WTC11 (cell line): ENCODE data around the gene ZDHHC8. TPM values are rescaled to one million over a fixed set of nuclear protein-coding genes. Genes with fewer than 3 reads are reported as not detected.

Experiments used
- ATAC-seq: fragments of 200-7000 bp; cut with Tn5 transposase; 2 replicates; pipeline ENCODE4 v1.10.0; 2021; ENCODE audit warnings: mild to moderate bottlenecking, moderate library complexity
- CTCF ChIA-PET: fragments of 300-600 bp; sonication (Branson Sonifier 250); formaldehyde crosslinking; loops from one replicate; lab custom pipeline; 2021; ENCODE audit warnings: antibody characterized with exemption; lab: Charles Lee
- POLR2A ChIA-PET: fragments of 350-600 bp; sonication (Branson Sonifier 250); formaldehyde crosslinking; loops from one replicate; lab custom pipeline; 2021; ENCODE audit warnings: antibody characterized with exemption; lab: Charles Lee
- DNase-seq: peaks from one replicate; pipeline ENCODE4 v3.0.0; 2021; ENCODE audit warnings: low spot score
- H3K27ac Mint-ChIP-seq: 2 replicates; pipeline ENCODE4 v1.8.0; 2021; ENCODE audit warnings: mixed read lengths
- H3K27me3 Mint-ChIP-seq: 2 replicates; pipeline ENCODE4 v1.8.0; 2021; ENCODE audit warnings: low read depth, mild to moderate bottlenecking, moderate library complexity, mixed read lengths
- H3K36me3 Mint-ChIP-seq: 2 replicates; pipeline ENCODE4 v1.8.0; 2021; ENCODE audit warnings: mixed read lengths
- H3K4me1 Mint-ChIP-seq: 2 replicates; pipeline ENCODE4 v1.8.0; 2022; ENCODE audit warnings: mixed read lengths
- H3K4me3 Mint-ChIP-seq: 2 replicates; pipeline ENCODE4 v1.8.0; 2021; ENCODE audit warnings: mild to moderate bottlenecking, moderate library complexity, mixed read lengths
- H3K9me3 Mint-ChIP-seq: 2 replicates; pipeline ENCODE4 v1.8.0; 2021; ENCODE audit warnings: mixed read lengths
- ARID4B ChIP-seq: sonication (generic); formaldehyde crosslinking; IDR thresholded peaks from 2 replicates; pipeline ENCODE4 v1.8.0; 2023; ENCODE audit warnings: missing genetic modification reagents, mild to moderate bottlenecking, borderline replicate concordance
- CREM ChIP-seq: sonication (generic); formaldehyde crosslinking; IDR thresholded peaks from 2 replicates; pipeline ENCODE4 v1.8.1; 2022; ENCODE audit warnings: mild to moderate bottlenecking, missing genetic modification reagents, moderate library complexity
- ERG ChIP-seq: fragments of 250-450 bp; sonication (Bioruptor Pico); IDR thresholded peaks from 2 replicates; pipeline ENCODE4 v1.8.0; 2021; ENCODE audit warnings: mild to moderate bottlenecking
- FOXJ3 ChIP-seq: sonication (generic); formaldehyde crosslinking; IDR thresholded peaks from 2 replicates; pipeline ENCODE4 v1.9.0; 2021; ENCODE audit warnings: missing genetic modification reagents, mild to moderate bottlenecking, borderline replicate concordance
- FOXK1 ChIP-seq: sonication (generic); formaldehyde crosslinking; IDR thresholded peaks from 2 replicates; pipeline ENCODE4 v1.8.0; 2022; ENCODE audit warnings: mild to moderate bottlenecking, moderate library complexity, missing genetic modification reagents
- FOXP1 ChIP-seq: sonication (generic); formaldehyde crosslinking; IDR thresholded peaks from 2 replicates; pipeline ENCODE4 v1.8.0; 2022; ENCODE audit warnings: missing genetic modification reagents, mild to moderate bottlenecking, moderate library complexity, borderline replicate concordance
- PRRX2 ChIP-seq: fragments of 250-450 bp; sonication (Bioruptor Pico); IDR thresholded peaks from 2 replicates; pipeline ENCODE4 v1.8.0; 2021; ENCODE audit warnings: mild to moderate bottlenecking
- RELA ChIP-seq: sonication (generic); formaldehyde crosslinking; IDR thresholded peaks from 2 replicates; pipeline ENCODE4 v1.8.1; 2022; ENCODE audit warnings: missing genetic modification reagents, mild to moderate bottlenecking, borderline replicate concordance
- SP1 ChIP-seq: sonication (generic); formaldehyde crosslinking; conservative IDR thresholded peaks from 2 replicates; pipeline ENCODE4 v1.8.1; 2022; ENCODE audit warnings: missing genetic modification reagents
- ZNF121 ChIP-seq: sonication (generic); formaldehyde crosslinking; IDR thresholded peaks from 2 replicates; pipeline ENCODE4 v1.8.0; 2023; ENCODE audit warnings: missing genetic modification reagents
- ZNF396 ChIP-seq: fragments of 250-450 bp; sonication (Bioruptor Pico); IDR thresholded peaks from 2 replicates; pipeline ENCODE4 v1.8.0; 2021; ENCODE audit warnings: mild to moderate bottlenecking, moderate library complexity, borderline replicate concordance
- ZNF416 ChIP-seq: fragments of 250-450 bp; sonication (Bioruptor Pico); IDR thresholded peaks from 2 replicates; pipeline ENCODE4 v1.9.0; 2021; ENCODE audit warnings: mild to moderate bottlenecking, inconsistent platforms
- ZNF423 ChIP-seq: fragments of 250-450 bp; sonication (Bioruptor Pico); IDR thresholded peaks from 2 replicates; pipeline ENCODE4 v2.1.2; 2022; ENCODE audit warnings: mild to moderate bottlenecking, moderate library complexity
- ZNF671 ChIP-seq: fragments of 250-450 bp; sonication (Bioruptor Pico); IDR thresholded peaks from 2 replicates; pipeline ENCODE4 v1.8.0; 2021; ENCODE audit warnings: mild to moderate bottlenecking
- total RNA-seq: library from RNA; stranded (reverse); gene quantifications from 3 replicates; pipeline ENCODE4 v1.2.3, GENCODE V29; 2021
- TF ChIP-seq, protein P1 (sequence below): sonication (generic); formaldehyde crosslinking; conservative IDR thresholded peaks from 2 replicates; pipeline ENCODE4 v1.8.1; 2023; ENCODE audit warnings: mild to moderate bottlenecking, low read depth, missing genetic modification reagents, moderate library complexity
- TF ChIP-seq, protein P2 (sequence below): sonication (generic); formaldehyde crosslinking; IDR thresholded peaks from 2 replicates; pipeline ENCODE4 v1.8.1; 2023; ENCODE audit warnings: mild to moderate bottlenecking, missing genetic modification reagents, borderline replicate concordance

The ZDHHC8 gene
- total RNA-seq, 1 experiment from 2014 or later, result 79.7 TPM

- ChIA-PET POLR2A (interaction anchor here (1.1 to 1.5 kb wide), 2 partner anchors 12 to 171 kb away, joined by 3 to 6 read pairs; partner anchors contain the start of genes RANBP1 and TRMT2A), CTCF (no interaction called here)
- no peak for ATAC-seq
- DNase-seq, result no peak
- H3K36me3 Mint-ChIP-seq, result peaks cover 35% of the 10 kb centered on the region
- TF ChIP-seq ZNF671 (CRISPR knock-in tag) (peak; percentile 47; the same call in 1 of the 2 replicates), ERG (CRISPR knock-in tag) (0 out of 2 replicates have a peak, but pooled peaks have one; percentile 9), ZNF121 (CRISPR knock-in tag) (0 out of 2 replicates have a peak, but pooled peaks have one; percentile 21), ARID4B (CRISPR knock-in tag) (no peak)
- no peak overlapping the region for H3K4me3 Mint-ChIP-seq
- peak overlapping the region; percentile 61 for H3K27ac Mint-ChIP-seq
- no peaks in the 10 kb centered on the region for H3K9me3 Mint-ChIP-seq
- 0 out of 2 replicates have a peak, but pooled peaks cover 6% of the 10 kb centered on the region for H3K4me1 Mint-ChIP-seq
- H3K27me3 Mint-ChIP-seq, result no peaks in the 10 kb centered on the region
Measured at GRCh38 chr22:20127869-20128618, 3.6 kb upstream of the ZDHHC8 start.

GRCh38 chr22:20128619-20128901 is 3.0 kb upstream of the ZDHHC8 start:
- no peak overlapping the region for H3K4me3 Mint-ChIP-seq
- ChIA-PET POLR2A (interaction anchor here (0.7 to 1.5 kb wide), 3 partner anchors 11 to 171 kb away, joined by 3 to 6 read pairs (median 3); partner anchors contain the start of genes RANBP1 and TRMT2A), CTCF (no interaction called here)
- H3K4me1 Mint-ChIP-seq, result 0 out of 2 replicates have a peak, but pooled peaks cover 6% of the 10 kb centered on the region
- H3K9me3 Mint-ChIP-seq, result no peaks in the 10 kb centered on the region
- no peak for ATAC-seq
- H3K27me3 Mint-ChIP-seq, result no peaks in the 10 kb centered on the region
- H3K36me3 Mint-ChIP-seq, result peaks cover 35% of the 10 kb centered on the region
- H3K27ac Mint-ChIP-seq, result peak overlapping the region; percentile 85
- TF ChIP-seq CREM (CRISPR knock-in tag) (0 out of 2 replicates have a peak, but pooled peaks have one; percentile 15), FOXJ3 (CRISPR knock-in tag) (no peak)
- TF ChIP-seq, protein P1, sequence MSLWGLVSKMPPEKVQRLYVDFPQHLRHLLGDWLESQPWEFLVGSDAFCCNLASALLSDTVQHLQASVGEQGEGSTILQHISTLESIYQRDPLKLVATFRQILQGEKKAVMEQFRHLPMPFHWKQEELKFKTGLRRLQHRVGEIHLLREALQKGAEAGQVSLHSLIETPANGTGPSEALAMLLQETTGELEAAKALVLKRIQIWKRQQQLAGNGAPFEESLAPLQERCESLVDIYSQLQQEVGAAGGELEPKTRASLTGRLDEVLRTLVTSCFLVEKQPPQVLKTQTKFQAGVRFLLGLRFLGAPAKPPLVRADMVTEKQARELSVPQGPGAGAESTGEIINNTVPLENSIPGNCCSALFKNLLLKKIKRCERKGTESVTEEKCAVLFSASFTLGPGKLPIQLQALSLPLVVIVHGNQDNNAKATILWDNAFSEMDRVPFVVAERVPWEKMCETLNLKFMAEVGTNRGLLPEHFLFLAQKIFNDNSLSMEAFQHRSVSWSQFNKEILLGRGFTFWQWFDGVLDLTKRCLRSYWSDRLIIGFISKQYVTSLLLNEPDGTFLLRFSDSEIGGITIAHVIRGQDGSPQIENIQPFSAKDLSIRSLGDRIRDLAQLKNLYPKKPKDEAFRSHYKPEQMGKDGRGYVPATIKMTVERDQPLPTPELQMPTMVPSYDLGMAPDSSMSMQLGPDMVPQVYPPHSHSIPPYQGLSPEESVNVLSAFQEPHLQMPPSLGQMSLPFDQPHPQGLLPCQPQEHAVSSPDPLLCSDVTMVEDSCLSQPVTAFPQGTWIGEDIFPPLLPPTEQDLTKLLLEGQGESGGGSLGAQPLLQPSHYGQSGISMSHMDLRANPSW (CRISPR knock-in tag), result no peak
- TF ChIP-seq, all 79 proteins: peak for 1
- no peak for DNase-seq

DNA sequence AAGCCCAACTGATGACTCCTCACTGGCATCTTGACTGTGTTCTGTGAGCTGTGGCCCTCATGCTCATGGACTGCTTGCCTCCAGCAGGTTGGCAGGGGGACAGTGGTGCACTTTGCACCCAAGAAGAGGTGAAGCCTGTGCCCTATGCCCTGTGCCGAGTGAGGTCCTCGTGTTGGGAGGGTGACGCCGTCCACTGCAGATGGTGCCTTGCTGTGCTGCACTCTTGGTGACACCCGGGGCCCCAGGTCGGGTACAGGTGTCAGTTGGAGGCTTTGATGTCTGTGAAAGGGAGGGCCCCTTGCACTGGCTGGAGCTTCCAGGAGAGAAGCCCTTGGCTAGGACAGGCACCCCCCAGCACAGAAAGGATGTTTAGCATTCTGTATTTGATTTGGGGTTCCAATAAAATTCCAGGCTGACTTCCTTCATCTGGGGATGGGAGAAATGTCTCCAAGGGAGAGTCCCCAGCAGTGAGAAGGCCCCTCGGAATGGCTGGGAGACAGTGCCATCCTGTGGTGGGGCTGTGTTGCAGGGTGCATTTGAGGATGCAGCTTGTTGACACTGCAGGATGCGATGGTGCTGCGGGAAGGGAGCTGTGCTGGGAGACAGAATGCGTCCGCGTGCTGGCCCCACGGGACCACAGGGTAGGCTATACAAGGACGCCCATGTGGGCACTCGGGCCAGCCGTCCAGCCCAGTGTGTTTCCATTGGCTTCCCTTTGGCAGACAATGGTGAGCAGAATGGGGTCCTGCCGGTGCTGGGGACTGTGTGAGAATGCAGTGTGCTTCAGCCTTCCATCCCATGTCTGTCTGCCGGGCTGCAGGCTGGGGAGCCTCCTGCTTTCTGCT is 2.5 kb upstream of the ZDHHC8 start:
- Mint-ChIP-seq H3K27ac (peak overlapping the region; percentile 85), H3K4me1 (0 out of 2 replicates have a peak, but pooled peaks cover 6% of the 10 kb centered on the region), H3K27me3 (no peaks in the 10 kb centered on the region), H3K4me3 (no peak overlapping the region), H3K36me3 (peaks cover 32% of the 10 kb centered on the region), H3K9me3 (no peaks in the 10 kb centered on the region)
- DNase-seq (peak; percentile 65), ATAC-seq (peak; percentile 24)
- CTCF ChIA-PET, result interaction anchor here (0.7 to 2.5 kb wide), 6 partner anchors 25 to 170 kb away, joined by 3 to 13 read pairs (median 4); partner anchors contain the start of gene DGCR8
- POLR2A ChIA-PET, result interaction anchor here (0.7 to 1.5 kb wide), 3 partner anchors 11 to 102 kb away, joined by 3 to 6 read pairs (median 3); partner anchors contain the start of genes RANBP1 and TRMT2A
- no peak for TF ChIP-seq ZNF423 (CRISPR knock-in tag)
- no peak for TF ChIP-seq ZNF396 (CRISPR knock-in tag)
- 0 out of 2 replicates have a peak, but pooled peaks have one; percentile 40 for TF ChIP-seq SP1 (CRISPR knock-in tag)
- peak; percentile 81 for TF ChIP-seq PRRX2 (CRISPR knock-in tag)
- TF ChIP-seq, protein P2, sequence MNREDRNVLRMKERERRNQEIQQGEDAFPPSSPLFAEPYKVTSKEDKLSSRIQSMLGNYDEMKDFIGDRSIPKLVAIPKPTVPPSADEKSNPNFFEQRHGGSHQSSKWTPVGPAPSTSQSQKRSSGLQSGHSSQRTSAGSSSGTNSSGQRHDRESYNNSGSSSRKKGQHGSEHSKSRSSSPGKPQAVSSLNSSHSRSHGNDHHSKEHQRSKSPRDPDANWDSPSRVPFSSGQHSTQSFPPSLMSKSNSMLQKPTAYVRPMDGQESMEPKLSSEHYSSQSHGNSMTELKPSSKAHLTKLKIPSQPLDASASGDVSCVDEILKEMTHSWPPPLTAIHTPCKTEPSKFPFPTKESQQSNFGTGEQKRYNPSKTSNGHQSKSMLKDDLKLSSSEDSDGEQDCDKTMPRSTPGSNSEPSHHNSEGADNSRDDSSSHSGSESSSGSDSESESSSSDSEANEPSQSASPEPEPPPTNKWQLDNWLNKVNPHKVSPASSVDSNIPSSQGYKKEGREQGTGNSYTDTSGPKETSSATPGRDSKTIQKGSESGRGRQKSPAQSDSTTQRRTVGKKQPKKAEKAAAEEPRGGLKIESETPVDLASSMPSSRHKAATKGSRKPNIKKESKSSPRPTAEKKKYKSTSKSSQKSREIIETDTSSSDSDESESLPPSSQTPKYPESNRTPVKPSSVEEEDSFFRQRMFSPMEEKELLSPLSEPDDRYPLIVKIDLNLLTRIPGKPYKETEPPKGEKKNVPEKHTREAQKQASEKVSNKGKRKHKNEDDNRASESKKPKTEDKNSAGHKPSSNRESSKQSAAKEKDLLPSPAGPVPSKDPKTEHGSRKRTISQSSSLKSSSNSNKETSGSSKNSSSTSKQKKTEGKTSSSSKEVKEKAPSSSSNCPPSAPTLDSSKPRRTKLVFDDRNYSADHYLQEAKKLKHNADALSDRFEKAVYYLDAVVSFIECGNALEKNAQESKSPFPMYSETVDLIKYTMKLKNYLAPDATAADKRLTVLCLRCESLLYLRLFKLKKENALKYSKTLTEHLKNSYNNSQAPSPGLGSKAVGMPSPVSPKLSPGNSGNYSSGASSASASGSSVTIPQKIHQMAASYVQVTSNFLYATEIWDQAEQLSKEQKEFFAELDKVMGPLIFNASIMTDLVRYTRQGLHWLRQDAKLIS (CRISPR knock-in tag), result no peak
- TF ChIP-seq FOXK1 (CRISPR knock-in tag), result peak; percentile 47; the same call in 1 of the 2 replicates
- 0 out of 2 replicates have a peak, but pooled peaks have one; percentile 67 for TF ChIP-seq ZNF416 (CRISPR knock-in tag)
- no peak for TF ChIP-seq RELA (CRISPR knock-in tag)
- peak; percentile 52; the same call in 1 of the 2 replicates for TF ChIP-seq FOXP1 (CRISPR knock-in tag)
